ENCODE results near the gene LYZL4. TPM values are rescaled to one million over a fixed set of nuclear protein-coding genes. Genes with fewer than 3 reads are reported as not detected.

The LYZL4 gene, protein sequence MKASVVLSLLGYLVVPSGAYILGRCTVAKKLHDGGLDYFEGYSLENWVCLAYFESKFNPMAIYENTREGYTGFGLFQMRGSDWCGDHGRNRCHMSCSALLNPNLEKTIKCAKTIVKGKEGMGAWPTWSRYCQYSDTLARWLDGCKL
- not detected for total RNA-seq
- long read RNA-seq, result 0 reads

DNA sequence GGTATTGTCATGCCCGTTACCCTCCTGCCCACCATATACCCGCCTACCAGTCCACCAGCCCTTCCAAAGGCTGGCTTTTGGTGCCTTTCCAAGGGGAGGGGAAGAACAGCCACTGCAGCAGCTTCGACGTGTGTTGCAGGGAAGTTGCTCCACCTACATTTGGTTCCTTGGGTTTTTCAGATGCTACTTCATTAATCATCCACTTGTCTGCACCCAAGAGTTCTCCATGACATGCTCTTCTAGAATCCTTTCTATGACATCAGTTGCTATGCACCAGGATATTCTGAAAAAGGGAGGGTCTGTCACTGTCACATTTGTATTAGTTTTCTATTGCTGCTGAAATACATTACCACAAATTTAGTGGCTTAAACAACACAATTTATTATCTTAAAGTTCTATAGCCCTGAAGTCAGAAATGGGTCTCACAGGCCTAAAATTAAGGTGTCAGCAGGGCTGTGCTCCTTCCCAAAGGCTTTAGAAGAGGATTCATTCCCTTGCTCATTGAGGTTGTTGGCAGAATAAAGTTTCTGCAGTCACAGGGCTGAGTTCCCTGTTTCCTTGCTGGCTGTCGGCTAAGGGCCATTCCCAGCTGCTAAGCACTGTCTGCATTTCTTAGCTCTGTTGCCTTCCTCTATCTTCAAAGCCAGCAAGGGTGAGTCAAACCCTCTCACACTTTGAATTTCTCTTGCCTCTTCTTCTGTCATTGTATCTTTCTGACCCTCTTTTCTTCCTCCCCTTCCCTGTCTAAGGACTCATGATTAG, at the start of gene LYZL4:
LYZL4 (minus strand) TSS at position 241 of the 762 bp plus-strand sequence. CDS start 3,359 bp downstream, outside the sequence.
- 13% methylated on average over 2 of the region's 5 CpGs for WGBS (ENCODE audit: insufficient coverage, low coverage, low lambda C conversion rate, missing lambda C conversion rate)
- Histone ChIP-seq H3K9me3 (no peaks in the 10 kb centered on the region), H3K4me1 (no peaks in the 10 kb centered on the region), H3K4me3 (no peak within 1 kb of the TSS), H3K27ac (no peak within 1 kb of the TSS), H3K27me3 (no peaks in the 10 kb centered on the region), H3K36me3 (no peaks in the 10 kb centered on the region)
- TF ChIP-seq, protein P1, sequence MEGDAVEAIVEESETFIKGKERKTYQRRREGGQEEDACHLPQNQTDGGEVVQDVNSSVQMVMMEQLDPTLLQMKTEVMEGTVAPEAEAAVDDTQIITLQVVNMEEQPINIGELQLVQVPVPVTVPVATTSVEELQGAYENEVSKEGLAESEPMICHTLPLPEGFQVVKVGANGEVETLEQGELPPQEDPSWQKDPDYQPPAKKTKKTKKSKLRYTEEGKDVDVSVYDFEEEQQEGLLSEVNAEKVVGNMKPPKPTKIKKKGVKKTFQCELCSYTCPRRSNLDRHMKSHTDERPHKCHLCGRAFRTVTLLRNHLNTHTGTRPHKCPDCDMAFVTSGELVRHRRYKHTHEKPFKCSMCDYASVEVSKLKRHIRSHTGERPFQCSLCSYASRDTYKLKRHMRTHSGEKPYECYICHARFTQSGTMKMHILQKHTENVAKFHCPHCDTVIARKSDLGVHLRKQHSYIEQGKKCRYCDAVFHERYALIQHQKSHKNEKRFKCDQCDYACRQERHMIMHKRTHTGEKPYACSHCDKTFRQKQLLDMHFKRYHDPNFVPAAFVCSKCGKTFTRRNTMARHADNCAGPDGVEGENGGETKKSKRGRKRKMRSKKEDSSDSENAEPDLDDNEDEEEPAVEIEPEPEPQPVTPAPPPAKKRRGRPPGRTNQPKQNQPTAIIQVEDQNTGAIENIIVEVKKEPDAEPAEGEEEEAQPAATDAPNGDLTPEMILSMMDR (IDR thresholded peaks at IDR 0.05), result no peak
- no peak for TF ChIP-seq POLR2A (IDR thresholded peaks at IDR 0.05)
- DNase-seq, result no peak
- intact Hi-C loops (cut with DNase I), result no loop called here
- no peak for ATAC-seq

GRCh38 chr3:42459151-42459550, 48.7 kb upstream of the LYZL4 start:
- Histone ChIP-seq H3K4me3 (no peak overlapping the region), H3K36me3 (no peaks in the 10 kb centered on the region), H3K4me1 (no peaks in the 10 kb centered on the region), H3K27ac (no peak overlapping the region), H3K9me3 (no peaks in the 10 kb centered on the region), H3K27me3 (no peaks in the 10 kb centered on the region)
- ATAC-seq (no peak), DNase-seq (no peak)
- intact Hi-C loops (cut with DNase I), result no loop called here
- TF ChIP-seq, protein P1 (IDR thresholded peaks at IDR 0.05), result no peak
- TF ChIP-seq POLR2A (IDR thresholded peaks at IDR 0.05), result no peak

GRCh38 chr3:42456211-42456610, 45.8 kb upstream of the LYZL4 start:
- H3K36me3 ChIP-seq, result no peaks in the 10 kb centered on the region
- H3K27ac ChIP-seq, result no peak overlapping the region
- ATAC-seq (no peak), DNase-seq (no peak)
- no peaks in the 10 kb centered on the region for H3K9me3 ChIP-seq
- no peak overlapping the region for H3K4me3 ChIP-seq
- no peaks in the 10 kb centered on the region for H3K4me1 ChIP-seq
- no peaks in the 10 kb centered on the region for H3K27me3 ChIP-seq
- intact Hi-C loops (cut with DNase I), result no loop called here
- TF ChIP-seq POLR2A (IDR thresholded peaks at IDR 0.05), result no peak
- TF ChIP-seq, protein P1 (IDR thresholded peaks at IDR 0.05), result no peak

DNA sequence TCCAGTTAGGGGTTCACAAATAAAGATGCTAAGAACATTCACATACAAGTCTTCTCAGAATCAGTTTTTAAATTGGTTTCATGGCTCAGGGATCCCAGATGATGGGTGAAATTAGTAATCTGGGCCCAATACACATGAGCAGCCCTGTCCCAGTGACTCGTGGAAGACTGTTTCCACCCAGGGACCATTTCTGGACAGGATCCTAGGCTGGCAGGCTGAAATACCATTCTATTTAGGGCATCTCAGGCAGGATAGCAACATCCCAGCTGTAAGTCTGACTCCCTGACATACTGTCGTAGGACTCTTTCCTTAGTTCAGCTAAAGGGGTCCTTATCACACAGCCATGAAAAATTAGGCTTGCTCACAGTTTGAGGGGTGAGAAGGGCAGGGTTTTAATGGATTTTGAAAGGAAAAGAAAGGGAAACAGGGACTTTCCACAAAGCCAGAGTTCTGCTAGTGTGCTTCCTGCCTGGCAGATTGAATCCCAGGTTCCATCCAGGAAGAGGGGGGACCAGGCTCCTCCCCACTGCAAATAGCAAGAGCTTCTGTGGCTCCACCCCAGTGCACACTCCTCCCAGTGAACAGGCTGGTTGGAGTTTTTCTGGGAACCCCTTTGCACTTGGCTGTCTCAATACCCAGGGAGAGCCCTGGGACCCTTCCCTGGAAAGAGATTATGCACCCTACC, 41.3 kb upstream of the LYZL4 start:
- WGBS (ENCODE audit: insufficient coverage, low coverage, low lambda C conversion rate, missing lambda C conversion rate), result 0% methylated on average over 1 of the region's 2 CpGs
- H3K27ac ChIP-seq, result no peak overlapping the region
- DNase-seq (no peak), ATAC-seq (peak; percentile 23 to 60 (median 34))
- H3K36me3 ChIP-seq, result no peaks in the 10 kb centered on the region
- no peaks in the 10 kb centered on the region for H3K27me3 ChIP-seq
- H3K4me3 ChIP-seq, result no peak overlapping the region
- no peak for TF ChIP-seq POLR2A (IDR thresholded peaks at IDR 0.05)
- TF ChIP-seq, protein P1 (IDR thresholded peaks at IDR 0.05), result no peak
- H3K9me3 ChIP-seq, result no peaks in the 10 kb centered on the region
- no peaks in the 10 kb centered on the region for H3K4me1 ChIP-seq
- intact Hi-C loops (cut with DNase I), result no loop called here

All from right lobe of liver (tissue), 6 donors.